RPMI7951 (cell line): ENCODE data around the gene PNMT. TPM values are rescaled to one million over a fixed set of nuclear protein-coding genes. Genes with fewer than 3 reads are reported as not detected.
"Not testable (repeated sequence)": the region's sequence is repeated elsewhere in the genome, so short reads cannot be mapped to it uniquely, and the experiment has no call there.

Experiments
- DNase-seq: peaks from one replicate; pipeline ENCODE4 v3.0.0-alpha.2; 2012; ENCODE audit warnings: low read depth
- total RNA-seq: library from RNA; depleted of rRNA; stranded (reverse); fragments of >200 nt; shearing (Covaris generic); gene quantifications from 2 replicates; pipeline ENCODE4 v1.2.3, GENCODE V29; 2014; rRNA removed

Gene PNMT
- total RNA-seq, 1 experiment from 2014 or later, result not detected

DNA sequence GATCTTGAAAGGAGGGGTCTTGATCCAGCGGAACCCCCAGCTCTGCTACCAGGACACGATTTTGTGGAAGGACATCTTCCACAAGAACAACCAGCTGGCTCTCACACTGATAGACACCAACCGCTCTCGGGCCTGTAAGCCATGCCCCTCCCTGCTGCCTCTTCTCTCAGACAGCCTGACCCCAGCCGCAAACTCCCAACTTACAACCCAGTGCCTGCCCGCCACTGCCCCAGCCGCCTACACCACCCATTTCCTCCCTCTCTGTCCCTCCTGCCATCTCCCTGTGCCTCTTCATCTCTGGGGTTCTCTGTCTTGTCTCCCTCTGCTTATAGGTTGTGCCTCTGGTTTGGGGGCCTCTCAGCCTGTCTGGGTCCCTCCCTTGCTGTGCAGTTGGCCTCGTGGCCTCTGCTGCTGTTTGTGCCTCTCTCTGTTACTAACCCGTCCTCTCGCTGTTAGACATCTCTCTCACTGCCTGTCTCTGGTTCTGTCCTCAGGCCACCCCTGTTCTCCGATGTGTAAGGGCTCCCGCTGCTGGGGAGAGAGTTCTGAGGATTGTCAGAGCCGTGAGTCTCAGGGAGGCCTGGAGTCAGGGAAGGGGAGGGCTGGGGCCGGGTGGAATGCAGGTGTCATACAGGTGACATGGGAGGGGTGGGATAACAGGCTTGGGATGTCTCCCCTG lies 41.2 kb downstream of the PNMT start:
- DNase-seq, result no peak

DNA sequence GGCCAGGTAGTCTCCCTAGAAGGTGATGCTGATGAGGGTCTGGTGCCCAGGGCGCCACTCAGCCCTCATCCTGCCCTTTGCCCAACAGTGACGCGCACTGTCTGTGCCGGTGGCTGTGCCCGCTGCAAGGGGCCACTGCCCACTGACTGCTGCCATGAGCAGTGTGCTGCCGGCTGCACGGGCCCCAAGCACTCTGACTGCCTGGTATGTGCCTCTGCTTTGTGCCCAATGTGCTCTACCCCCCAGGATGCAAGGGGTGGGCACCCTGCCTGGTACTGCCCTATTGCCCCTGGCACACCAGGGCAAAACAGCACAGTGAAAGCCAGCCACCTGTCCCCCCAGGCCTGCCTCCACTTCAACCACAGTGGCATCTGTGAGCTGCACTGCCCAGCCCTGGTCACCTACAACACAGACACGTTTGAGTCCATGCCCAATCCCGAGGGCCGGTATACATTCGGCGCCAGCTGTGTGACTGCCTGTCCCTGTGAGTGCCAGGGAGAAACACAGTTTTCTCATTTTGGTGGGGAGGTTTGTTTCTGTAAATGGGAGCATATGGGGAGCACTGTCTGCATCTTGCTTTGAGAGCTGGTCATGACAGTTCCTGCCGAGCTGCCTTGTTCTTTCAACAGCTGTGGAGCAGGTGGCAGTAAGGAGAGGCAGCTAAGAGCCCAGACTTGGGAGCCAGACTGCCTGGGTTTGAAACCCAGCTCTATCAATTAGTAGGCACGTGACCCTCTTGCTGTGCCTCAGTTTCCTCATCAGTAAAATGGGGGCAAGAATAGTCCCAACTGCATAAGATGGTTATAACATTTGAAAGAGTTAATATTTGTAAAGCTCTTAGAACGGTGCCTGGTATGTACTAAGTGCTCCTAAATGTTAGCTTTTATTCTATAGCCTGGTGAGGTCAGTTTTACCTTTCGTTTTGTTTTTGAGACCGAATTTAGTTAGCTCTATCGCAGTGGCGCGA lies 42.0 kb downstream of the PNMT start:
- no peak for DNase-seq

DNA sequence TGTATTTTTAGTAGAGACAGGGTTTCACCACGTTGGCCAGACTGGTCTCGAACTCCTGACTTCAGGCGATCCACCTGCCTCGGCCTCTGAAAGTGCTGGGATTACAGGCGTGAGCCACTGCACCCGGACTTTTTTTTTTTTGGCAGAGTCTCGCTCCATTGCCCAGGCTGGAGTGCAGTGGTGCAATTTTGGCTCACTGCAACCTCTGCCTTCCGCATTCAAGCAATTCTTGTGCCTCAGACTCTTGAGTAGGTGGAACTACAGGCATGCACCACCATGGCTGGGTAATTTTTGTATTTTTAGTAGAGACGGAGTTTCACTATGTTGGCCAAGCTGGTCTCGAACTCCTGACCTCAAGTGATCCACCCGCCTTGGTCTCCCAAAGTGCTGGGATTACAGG lies 42.8 kb downstream of the PNMT start:
- DNase-seq, result not testable (repeated sequence)

DNA sequence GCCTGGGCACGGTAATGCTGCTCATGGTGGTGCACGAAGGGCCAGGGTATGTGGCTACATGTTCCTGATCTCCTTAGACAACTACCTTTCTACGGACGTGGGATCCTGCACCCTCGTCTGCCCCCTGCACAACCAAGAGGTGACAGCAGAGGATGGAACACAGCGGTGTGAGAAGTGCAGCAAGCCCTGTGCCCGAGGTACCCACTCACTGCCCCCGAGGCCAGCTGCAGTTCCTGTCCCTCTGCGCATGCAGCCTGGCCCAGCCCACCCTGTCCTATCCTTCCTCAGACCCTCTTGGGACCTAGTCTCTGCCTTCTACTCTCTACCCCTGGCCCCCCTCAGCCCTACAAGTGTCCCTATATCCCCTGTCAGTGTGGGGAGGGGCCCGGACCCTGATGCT lies 43.6 kb downstream of the PNMT start:
- DNase-seq, result no peak

DNA sequence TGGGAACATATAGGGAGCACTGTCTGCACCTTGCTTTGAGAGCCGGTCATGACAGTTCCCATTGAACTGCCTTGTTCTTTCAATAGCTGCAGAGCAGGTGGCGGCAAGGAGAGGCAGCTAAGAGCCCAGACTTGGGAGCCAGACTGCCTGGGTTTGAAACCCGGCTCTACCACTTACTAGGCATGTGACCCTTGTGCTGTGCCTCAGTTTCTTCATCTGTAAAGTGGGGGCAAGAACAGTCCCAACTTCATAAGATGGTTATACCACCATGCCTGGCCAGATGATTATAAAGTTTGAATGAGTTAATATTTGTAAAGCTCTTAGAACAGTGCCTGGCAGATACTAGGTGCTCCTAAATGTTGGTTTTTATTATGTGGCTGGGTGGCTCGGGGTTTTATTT lies 46.0 kb downstream of the PNMT start:
- no peak for DNase-seq

DNA sequence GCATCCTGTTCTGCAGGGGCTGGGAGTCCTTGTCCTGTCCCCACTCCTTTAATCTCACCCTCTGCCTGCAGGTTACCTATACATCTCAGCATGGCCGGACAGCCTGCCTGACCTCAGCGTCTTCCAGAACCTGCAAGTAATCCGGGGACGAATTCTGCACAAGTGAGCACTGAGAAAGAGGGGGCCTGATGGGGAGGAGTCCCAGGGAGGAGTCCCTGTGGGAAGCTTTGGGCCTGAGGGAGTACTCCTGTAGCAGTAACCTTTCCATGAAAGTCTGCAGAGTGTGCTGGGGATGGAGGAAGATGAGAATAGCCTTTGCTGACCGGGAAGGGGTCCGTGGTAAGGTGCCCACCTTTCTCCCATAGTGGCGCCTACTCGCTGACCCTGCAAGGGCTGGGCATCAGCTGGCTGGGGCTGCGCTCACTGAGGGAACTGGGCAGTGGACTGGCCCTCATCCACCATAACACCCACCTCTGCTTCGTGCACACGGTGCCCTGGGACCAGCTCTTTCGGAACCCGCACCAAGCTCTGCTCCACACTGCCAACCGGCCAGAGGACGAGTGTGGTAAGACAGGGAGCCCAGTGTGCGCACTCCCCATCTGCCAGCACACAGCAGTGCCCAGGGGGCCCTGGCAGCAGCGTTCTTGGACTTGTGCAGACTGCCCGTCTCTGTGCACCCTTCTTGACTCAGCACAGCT lies 47.3 kb downstream of the PNMT start:
- no peak for DNase-seq

DNA sequence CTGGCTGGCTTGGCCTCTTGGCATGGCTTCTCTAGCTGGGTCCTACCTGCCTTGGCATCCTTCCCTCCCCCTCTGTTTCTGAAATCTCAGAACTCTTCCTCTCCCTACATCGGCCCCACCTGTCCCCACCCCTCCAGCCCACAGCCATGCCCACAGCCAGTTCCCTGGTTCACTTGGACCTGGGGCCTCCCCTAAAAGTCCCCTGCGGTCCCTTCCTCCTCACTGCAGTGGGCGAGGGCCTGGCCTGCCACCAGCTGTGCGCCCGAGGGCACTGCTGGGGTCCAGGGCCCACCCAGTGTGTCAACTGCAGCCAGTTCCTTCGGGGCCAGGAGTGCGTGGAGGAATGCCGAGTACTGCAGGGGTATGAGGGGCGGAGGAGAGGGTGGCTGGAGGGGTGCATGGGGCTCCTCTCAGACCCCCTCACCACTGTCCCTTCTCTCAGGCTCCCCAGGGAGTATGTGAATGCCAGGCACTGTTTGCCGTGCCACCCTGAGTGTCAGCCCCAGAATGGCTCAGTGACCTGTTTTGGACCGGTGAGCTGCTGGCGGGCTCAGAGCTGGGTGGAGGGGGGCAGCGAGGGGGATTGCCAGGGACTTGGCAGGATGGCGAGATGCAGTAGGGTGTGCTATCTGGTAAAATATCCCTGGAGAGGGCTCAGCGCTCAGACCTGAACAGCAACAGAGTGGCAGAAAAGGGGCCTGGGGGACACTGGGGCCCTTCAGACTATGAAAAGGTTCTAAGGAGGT lies 48.0 kb downstream of the PNMT start:
- DNase-seq, result no peak

DNA sequence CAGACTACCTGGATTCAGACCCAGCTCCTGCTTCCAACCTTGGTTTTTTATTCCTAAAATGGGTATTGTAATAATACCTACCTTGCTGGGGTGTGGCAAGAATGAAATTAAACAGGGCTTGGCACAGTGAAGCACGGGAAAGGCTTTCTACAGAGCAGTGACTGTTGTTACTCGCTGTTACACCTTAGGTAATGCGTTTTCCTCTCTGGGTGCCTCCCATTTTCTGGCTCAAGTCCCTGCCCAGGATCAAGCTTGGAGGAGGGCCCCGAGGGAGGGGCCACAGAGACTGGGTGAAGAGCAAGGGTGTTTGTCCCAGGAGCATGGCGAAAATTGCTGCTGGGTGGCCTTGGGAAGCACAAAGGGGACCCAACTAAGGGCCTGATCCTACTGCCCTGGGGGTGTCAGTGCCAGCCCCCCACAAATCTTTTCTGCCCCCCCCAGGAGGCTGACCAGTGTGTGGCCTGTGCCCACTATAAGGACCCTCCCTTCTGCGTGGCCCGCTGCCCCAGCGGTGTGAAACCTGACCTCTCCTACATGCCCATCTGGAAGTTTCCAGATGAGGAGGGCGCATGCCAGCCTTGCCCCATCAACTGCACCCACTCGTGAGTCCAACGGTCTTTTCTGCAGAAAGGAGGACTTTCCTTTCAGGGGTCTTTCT lies 48.8 kb downstream of the PNMT start:
- no peak for DNase-seq

DNA sequence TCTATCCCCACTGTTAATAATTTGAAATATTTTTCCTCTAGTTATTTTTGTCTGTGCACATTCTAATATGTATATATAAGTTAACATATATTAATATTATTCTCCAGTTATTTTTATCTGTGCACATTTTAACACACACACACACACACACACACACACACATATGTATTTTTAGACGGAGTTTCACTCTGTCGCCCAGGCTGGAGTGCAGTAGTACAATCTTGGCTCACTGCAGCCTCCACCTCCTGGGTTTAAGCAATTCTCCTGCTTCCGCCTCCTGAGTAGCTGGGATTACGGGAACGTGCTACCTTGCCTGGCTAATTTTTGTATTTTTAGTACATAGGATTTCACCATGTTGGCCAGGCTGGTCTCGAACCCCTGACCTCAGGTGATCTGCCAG lies 49.4 kb downstream of the PNMT start:
- no peak for DNase-seq

DNA sequence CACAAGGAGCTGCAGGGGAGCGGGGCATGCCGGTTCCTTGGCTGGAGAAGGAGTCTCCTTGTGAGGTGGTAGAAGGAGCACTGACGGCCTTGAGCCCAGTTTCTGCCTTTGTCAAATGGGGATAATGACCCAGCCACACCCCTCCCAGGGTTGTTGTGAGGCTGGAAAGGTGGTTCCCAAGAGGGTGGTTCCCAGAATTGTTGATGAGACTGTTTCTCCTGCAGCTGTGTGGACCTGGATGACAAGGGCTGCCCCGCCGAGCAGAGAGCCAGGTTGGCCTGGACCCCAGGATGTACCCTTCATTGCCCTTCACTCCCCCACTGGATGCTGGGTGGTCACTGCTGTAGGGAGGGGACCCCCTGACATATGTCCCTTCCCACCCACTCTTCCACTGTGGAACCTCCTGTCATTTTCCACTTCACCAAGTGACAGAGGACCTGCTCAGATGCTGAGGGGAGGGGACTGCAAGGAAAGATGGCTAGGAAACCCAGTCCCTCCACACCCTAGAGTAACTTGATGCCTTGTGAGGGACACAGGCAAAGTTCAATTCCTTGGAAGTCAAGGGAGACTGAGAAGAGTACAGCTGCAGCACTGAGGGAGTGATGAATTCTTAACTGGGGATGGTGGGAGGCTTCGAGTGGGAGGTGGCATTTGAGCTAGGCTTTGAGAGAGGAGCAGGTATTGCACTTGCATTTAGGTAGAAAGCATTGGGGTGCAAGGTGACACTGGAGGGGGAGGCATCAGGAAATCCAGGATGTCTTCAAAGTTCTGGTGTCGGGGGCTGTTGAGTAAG lies 51.5 kb downstream of the PNMT start:
- DNase-seq, result no peak

Other genes starting within 250 kb of the PNMT start
- 12.7 and 20.9 TPM in 2 replicates for gene MED1, start 217.2 kb upstream of the PNMT start, total RNA-seq
- 15.6 and 20.8 TPM in 2 replicates for gene CDK12, start 207.0 kb upstream of the PNMT start, total RNA-seq
- not detected in 2 replicates for gene NEUROD2, start 60.5 kb upstream of the PNMT start, total RNA-seq
- gene PPP1R1B, start 41.5 kb upstream of the PNMT start, total RNA-seq, result 0.48 TPM in 1 of 2 replicates, not detected in the other
- gene STARD3, start 31.3 kb upstream of the PNMT start, total RNA-seq, result 24.4 and 26.0 TPM in 2 replicates
- 0.24 and 0.39 TPM in 2 replicates for gene TCAP, start 3.1 kb upstream of the PNMT start, total RNA-seq
- gene PGAP3, start 19.6 kb downstream of the PNMT start, total RNA-seq, result 4.0 and 7.9 TPM in 2 replicates
- gene ERBB2, start 31.6 kb downstream of the PNMT start, total RNA-seq, result 11.2 and 11.5 TPM in 2 replicates
- gene MIEN1, start 62.1 kb downstream of the PNMT start, total RNA-seq, result 49.1 and 59.7 TPM in 2 replicates
- gene GRB7, start 69.5 kb downstream of the PNMT start, total RNA-seq, result not detected in 2 replicates
- gene IKZF3, start 195.9 kb downstream of the PNMT start, total RNA-seq, result not detected in 2 replicates
- not detected in 2 replicates for gene ZPBP2, start 199.7 kb downstream of the PNMT start, total RNA-seq